OCI-LY3 (cell line): ENCODE data around the gene CHRNB4.

Experiments used
- H2AFZ ChIP-seq: fragments of 200-600, 300-600 bp; shearing (Covaris generic); 2 replicates; pipeline ENCODE4 v1.6.0; 2014; ENCODE audit warnings: antibody characterized with exemption, low read depth, low read length
- H3K27ac ChIP-seq: fragments of 200-600, 300-600 bp; sonication (generic); 2 replicates; pipeline ENCODE4 v1.5.1; 2014; ENCODE audit warnings: mild to moderate bottlenecking, low read length, moderate library complexity, mixed read lengths
- H3K27me3 ChIP-seq: fragments of 200-600, 300-600 bp; sonication (generic); 2 replicates; pipeline ENCODE4 v1.6.1; 2014; ENCODE audit warnings: low read depth, low read length, mixed read lengths
- H3K36me3 ChIP-seq: fragments of 200-600, 300-600 bp; sonication (generic); replicated peaks from 2 replicates; pipeline ENCODE3; 2014; ENCODE audit warnings: low read depth, low read length, mixed read lengths
- H3K4me1 ChIP-seq: fragments of 300-600, 200-600 bp; sonication (generic); 2 replicates; pipeline ENCODE4 v1.6.1; 2014; ENCODE audit warnings: low read length, mixed read lengths
- H3K4me2 ChIP-seq: fragments of 200-600, 300-600 bp; sonication (generic); 2 replicates; pipeline ENCODE4 v1.6.1; 2014; ENCODE audit warnings: low read length, mixed read lengths
- H3K4me3 ChIP-seq: fragments of 300-600, 200-600 bp; sonication (generic); 2 replicates; pipeline ENCODE4 v1.5.1; 2014; ENCODE audit warnings: antibody characterized with exemption, mild to moderate bottlenecking, low read length, moderate library complexity
- H3K79me2 ChIP-seq: fragments of 300-600, 200-600 bp; shearing (Covaris generic); 2 replicates; pipeline ENCODE4 v1.6.1; 2014; ENCODE audit warnings: mild to moderate bottlenecking, low read length, mixed read lengths
- H3K9ac ChIP-seq: fragments of 300-600, 200-600 bp; shearing (Covaris generic); 2 replicates; pipeline ENCODE4 v1.6.0; 2014; ENCODE audit warnings: mild to moderate bottlenecking, low read length, moderate library complexity
- H3K9me3 ChIP-seq: fragments of 200-600, 300-600 bp; shearing (Covaris generic); 2 replicates; pipeline ENCODE4 v1.6.1; 2014; ENCODE audit warnings: low read length, mixed read lengths; ENCODE audit not compliant: insufficient read depth
- H4K20me1 ChIP-seq: fragments of 200-600, 300-600 bp; sonication (generic); 2 replicates; pipeline ENCODE4 v1.6.1; 2016; ENCODE audit warnings: low read length, mixed read lengths; ENCODE audit not compliant: insufficient read depth
- EZH2phosphoT487 ChIP-seq: fragments of 200-600 bp; shearing (Covaris generic); IDR thresholded peaks from 2 replicates; pipeline ENCODE4 v1.6.1; 2018; ENCODE audit warnings: antibody characterized with exemption, mixed run types, low read depth
- TF ChIP-seq, protein P1 (sequence below): fragments of 200-600, 300-600 bp; sonication (generic); IDR thresholded peaks from 2 replicates; pipeline ENCODE4 v1.5.1; 2014; ENCODE audit warnings: antibody characterized with exemption, low read length, low read depth

The CHRNB4 gene

DNA sequence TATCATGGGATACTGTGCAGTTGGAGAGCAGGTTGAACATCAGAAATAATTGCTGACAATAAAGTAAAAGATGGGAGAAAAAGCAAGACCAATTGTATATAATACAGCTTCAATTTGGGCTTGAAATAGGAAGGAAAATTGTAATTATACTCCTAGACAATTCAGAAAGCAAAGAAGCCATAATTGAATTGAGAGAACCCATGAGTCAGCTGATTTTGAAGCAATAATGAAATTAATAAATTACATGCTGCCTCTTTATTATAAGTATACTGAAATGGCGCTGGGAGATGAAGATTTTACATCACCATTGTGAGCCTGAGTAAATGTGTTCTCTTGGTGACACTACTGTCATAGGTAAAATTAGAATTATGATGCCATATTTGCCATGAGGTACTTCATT is 43.4 kb downstream of the CHRNB4 start:
- TF ChIP-seq EZH2phosphoT487: no peak
- TF ChIP-seq, protein P1, sequence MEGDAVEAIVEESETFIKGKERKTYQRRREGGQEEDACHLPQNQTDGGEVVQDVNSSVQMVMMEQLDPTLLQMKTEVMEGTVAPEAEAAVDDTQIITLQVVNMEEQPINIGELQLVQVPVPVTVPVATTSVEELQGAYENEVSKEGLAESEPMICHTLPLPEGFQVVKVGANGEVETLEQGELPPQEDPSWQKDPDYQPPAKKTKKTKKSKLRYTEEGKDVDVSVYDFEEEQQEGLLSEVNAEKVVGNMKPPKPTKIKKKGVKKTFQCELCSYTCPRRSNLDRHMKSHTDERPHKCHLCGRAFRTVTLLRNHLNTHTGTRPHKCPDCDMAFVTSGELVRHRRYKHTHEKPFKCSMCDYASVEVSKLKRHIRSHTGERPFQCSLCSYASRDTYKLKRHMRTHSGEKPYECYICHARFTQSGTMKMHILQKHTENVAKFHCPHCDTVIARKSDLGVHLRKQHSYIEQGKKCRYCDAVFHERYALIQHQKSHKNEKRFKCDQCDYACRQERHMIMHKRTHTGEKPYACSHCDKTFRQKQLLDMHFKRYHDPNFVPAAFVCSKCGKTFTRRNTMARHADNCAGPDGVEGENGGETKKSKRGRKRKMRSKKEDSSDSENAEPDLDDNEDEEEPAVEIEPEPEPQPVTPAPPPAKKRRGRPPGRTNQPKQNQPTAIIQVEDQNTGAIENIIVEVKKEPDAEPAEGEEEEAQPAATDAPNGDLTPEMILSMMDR: no peak
- Histone ChIP-seq H3K27me3 (no peaks in the 10 kb centered on the region), H3K79me2 (no peaks in the 10 kb centered on the region), H3K4me3 (no peak overlapping the region), H3K4me1 (no peaks in the 10 kb centered on the region), H4K20me1 (no peaks in the 10 kb centered on the region), H3K4me2 (no peak overlapping the region), H2AFZ (no peak overlapping the region), H3K27ac (no peak overlapping the region), H3K9ac (no peak overlapping the region), H3K9me3 (no peaks in the 10 kb centered on the region), H3K36me3 (peaks cover 5% of the 10 kb centered on the region)

DNA sequence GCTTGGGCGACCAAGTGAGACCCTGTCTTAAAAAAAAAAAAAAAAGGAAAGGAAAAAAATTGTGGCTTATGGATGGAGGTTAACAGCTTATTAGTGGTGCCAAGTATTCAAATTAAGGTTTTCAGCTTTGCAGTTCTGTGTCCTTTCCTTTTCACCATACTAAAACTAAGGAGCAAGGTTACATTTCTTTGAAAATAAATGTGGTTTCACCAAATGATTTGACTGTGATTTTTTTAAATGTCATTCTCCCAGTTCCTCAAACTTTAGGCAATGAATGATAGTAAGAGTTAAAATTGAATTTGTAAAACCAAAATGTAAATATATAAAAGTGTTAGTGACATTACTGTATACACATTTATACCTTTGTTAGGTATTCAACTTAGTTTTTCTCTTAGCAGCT is 66.1 kb downstream of the CHRNB4 start:
- peak overlapping the region; percentile 16 for H3K4me3 ChIP-seq
- no peak overlapping the region for H3K9ac ChIP-seq
- no peaks in the 10 kb centered on the region for H3K27me3 ChIP-seq
- H3K36me3 ChIP-seq: no peaks in the 10 kb centered on the region
- TF ChIP-seq, protein P1: no peak
- no peak for TF ChIP-seq EZH2phosphoT487
- H3K4me2 ChIP-seq: peak overlapping the region; percentile 51
- H2AFZ ChIP-seq: no peak overlapping the region
- H4K20me1 ChIP-seq: peaks cover 13% of the 10 kb centered on the region; the same call in 1 of the 2 replicates
- H3K9me3 ChIP-seq: no peaks in the 10 kb centered on the region
- no peak overlapping the region for H3K27ac ChIP-seq
- H3K4me1 ChIP-seq: peaks cover 16% of the 10 kb centered on the region
- peaks cover 17% of the 10 kb centered on the region for H3K79me2 ChIP-seq
